ENCODE measurements around the gene RPL7A. TPM values are rescaled to one million over a fixed set of nuclear protein-coding genes. Genes with fewer than 3 reads are reported as not detected.

The RPL7A gene
- total and polyA plus RNA-seq, 2 of the 13 experiments (the other 11 are each of a cell fraction or from before 2014, with no cell fraction given) = 2,401 to 2,938 TPM

DNA sequence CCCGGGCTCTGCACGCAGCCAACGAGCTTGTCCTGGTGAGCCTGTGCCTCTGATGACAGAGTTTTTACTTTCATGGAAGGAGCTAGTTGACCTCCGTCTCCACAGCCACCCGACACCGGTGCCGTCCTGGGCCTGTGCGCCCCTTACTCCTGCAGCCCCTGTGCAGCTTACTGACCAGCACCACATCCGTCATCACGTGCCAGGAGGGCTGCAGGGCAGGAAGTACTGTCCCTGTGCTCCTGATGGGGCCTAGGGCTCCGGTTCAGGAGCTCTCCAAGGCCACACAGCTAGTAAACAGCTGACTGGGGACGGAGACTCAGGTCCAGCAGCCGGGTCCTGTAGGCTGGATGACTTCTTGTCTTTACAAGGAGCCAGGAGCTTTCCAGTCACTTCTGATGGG lies 38.3 kb downstream of the RPL7A start (continued):
- peak; percentile 64; the same call in 1 of the 2 replicates for TF ChIP-seq BCL3 (CRISPR knock-in tag; IDR thresholded peaks at IDR 0.05)
- TF ChIP-seq JUNB (CRISPR knock-in tag; IDR thresholded peaks at IDR 0.05; ENCODE audit: borderline replicate concordance) = no peak
- TF ChIP-seq SETDB1 (CRISPR knock-in tag; IDR thresholded peaks at IDR 0.05; ENCODE audit: borderline replicate concordance) = no peak
- no peak for TF ChIP-seq ZNF788 (CRISPR knock-in tag; IDR thresholded peaks at IDR 0.05; ENCODE audit: borderline replicate concordance)
- TF ChIP-seq ZNF550 (CRISPR knock-in tag; IDR thresholded peaks at IDR 0.05; ENCODE audit: borderline replicate concordance) = no peak
- peak; percentile 71 for TF ChIP-seq MYC (CRISPR knock-in tag; IDR thresholded peaks at IDR 0.05; ENCODE audit: borderline replicate concordance)
- TF ChIP-seq, protein P1, sequence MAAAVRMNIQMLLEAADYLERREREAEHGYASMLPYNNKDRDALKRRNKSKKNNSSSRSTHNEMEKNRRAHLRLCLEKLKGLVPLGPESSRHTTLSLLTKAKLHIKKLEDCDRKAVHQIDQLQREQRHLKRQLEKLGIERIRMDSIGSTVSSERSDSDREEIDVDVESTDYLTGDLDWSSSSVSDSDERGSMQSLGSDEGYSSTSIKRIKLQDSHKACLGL (CRISPR knock-in tag; IDR thresholded peaks at IDR 0.05) = no peak
- TF ChIP-seq ZNF879 (CRISPR knock-in tag; IDR thresholded peaks at IDR 0.05) = no peak
- no peak for TF ChIP-seq GPN1 (CRISPR knock-in tag; IDR thresholded peaks at IDR 0.05; ENCODE audit: borderline replicate concordance)
- TF ChIP-seq, protein P2, sequence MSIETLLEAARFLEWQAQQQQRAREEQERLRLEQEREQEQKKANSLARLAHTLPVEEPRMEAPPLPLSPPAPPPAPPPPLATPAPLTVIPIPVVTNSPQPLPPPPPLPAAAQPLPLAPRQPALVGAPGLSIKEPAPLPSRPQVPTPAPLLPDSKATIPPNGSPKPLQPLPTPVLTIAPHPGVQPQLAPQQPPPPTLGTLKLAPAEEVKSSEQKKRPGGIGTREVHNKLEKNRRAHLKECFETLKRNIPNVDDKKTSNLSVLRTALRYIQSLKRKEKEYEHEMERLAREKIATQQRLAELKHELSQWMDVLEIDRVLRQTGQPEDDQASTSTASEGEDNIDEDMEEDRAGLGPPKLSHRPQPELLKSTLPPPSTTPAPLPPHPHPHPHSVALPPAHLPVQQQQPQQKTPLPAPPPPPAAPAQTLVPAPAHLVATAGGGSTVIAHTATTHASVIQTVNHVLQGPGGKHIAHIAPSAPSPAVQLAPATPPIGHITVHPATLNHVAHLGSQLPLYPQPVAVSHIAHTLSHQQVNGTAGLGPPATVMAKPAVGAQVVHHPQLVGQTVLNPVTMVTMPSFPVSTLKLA (IDR thresholded peaks at IDR 0.05) = no peak
- TF ChIP-seq NFKB2 (CRISPR knock-in tag; IDR thresholded peaks at IDR 0.05; ENCODE audit: borderline replicate concordance) = peak; percentile 80; the same call in 1 of the 2 replicates
- TF ChIP-seq NKX3-1 (CRISPR knock-in tag; IDR thresholded peaks at IDR 0.05) = no peak
- peak; percentile 34; the same call in 1 of the 2 replicates for TF ChIP-seq ZNF609 (CRISPR knock-in tag; IDR thresholded peaks at IDR 0.05; ENCODE audit: borderline replicate concordance)
- TF ChIP-seq, protein P3, sequence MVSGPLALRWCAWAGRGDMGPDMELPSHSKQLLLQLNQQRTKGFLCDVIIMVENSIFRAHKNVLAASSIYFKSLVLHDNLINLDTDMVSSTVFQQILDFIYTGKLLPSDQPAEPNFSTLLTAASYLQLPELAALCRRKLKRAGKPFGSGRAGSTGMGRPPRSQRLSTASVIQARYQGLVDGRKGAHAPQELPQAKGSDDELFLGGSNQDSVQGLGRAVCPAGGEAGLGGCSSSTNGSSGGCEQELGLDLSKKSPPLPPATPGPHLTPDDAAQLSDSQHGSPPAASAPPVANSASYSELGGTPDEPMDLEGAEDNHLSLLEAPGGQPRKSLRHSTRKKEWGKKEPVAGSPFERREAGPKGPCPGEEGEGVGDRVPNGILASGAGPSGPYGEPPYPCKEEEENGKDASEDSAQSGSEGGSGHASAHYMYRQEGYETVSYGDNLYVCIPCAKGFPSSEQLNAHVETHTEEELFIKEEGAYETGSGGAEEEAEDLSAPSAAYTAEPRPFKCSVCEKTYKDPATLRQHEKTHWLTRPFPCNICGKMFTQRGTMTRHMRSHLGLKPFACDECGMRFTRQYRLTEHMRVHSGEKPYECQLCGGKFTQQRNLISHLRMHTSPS (CRISPR knock-in tag; IDR thresholded peaks at IDR 0.05; ENCODE audit: low read depth) = no peak
- TF ChIP-seq SMARCC2 (IDR thresholded peaks at IDR 0.05) = no peak
- peak; percentile 93 for TF ChIP-seq ZFX (CRISPR knock-in tag; IDR thresholded peaks at IDR 0.05; ENCODE audit: low read depth)
- TF ChIP-seq ZNF629 (CRISPR knock-in tag; conservative IDR thresholded peaks at IDR 0.05) = peak; percentile 71; the same call in 1 of the 2 replicates
- no peak for TF ChIP-seq ZNF841 (CRISPR knock-in tag; IDR thresholded peaks at IDR 0.05; ENCODE audit: borderline replicate concordance)

All from HepG2 (cell line).